Upper lobe of left lung (tissue), 6 donors: ENCODE data around the gene CPA3. TPM values are rescaled to one million over a fixed set of nuclear protein-coding genes. Genes with fewer than 3 reads are reported as not detected.

Source experiments
- ATAC-seq, 2 donors: fragments of 200-7000 bp; cut with Tn5 transposase; one replicate each; pipeline ENCODE4 v1.9.1; 2022; ENCODE audit warnings: mild to moderate bottlenecking in 2 of 2, moderate library complexity in 2 of 2; ENCODE audit not compliant: low FRiP score in 2 of 2
- DNase-seq, 2 donors: peaks; one replicate each; pipeline ENCODE4 v3.0.0-alpha.2; 2019 to 2020
- H3K27ac ChIP-seq, 4 donors: fragments of 200-600 bp; sonication (generic); one replicate each; pipeline ENCODE4 v1.5.1; 2016 to 2019
- H3K27me3 ChIP-seq, 4 donors: fragments of 200-600 bp; sonication (generic); one replicate each; pipeline ENCODE4 v1.5.1; 2017 to 2019
- H3K36me3 ChIP-seq, 4 donors: fragments of 200-600 bp; sonication (generic); one replicate each; pipeline ENCODE4 v1.5.1; 2016 to 2019
- H3K4me1 ChIP-seq, 4 donors: fragments of 200-600 bp; sonication (generic); one replicate each; pipeline ENCODE4 v1.5.1; 2018 to 2019
- H3K4me3 ChIP-seq, 4 donors: fragments of 200-600 bp; sonication (generic); one replicate each; pipeline ENCODE4 v1.5.1; 2017 to 2019; ENCODE audit warnings: mild to moderate bottlenecking in 2 of 4, moderate library complexity in 1 of 4
- H3K9me3 ChIP-seq, 4 donors: fragments of 200-600 bp; sonication (generic); one replicate each; pipeline ENCODE4 v1.5.1; 2018 to 2019
- CTCF ChIP-seq, 6 experiments: fragments of 450-650 bp in 4 of 6; fragments of 200-600 bp in 2 of 6; sonication (generic) in 2 of 6; IDR thresholded peaks; one replicate each; pipeline ENCODE4 v1.5.1; 2016 to 2019; ENCODE audit warnings: antibody characterized with exemption in 6 of 6
- EP300 ChIP-seq, 4 donors: sonication (generic); formaldehyde crosslinking; IDR thresholded peaks; one replicate each; pipeline ENCODE4 v1.5.1; 2017; ENCODE audit warnings: antibody characterized with exemption in 4 of 4, control low read depth in 2 of 4
- POLR2A ChIP-seq, 4 donors: fragments of 450-650 bp; IDR thresholded peaks; one replicate each; pipeline ENCODE4 v1.5.1; 2016 to 2017; ENCODE audit warnings: antibody characterized with exemption in 4 of 4, mild to moderate bottlenecking in 2 of 4
- POLR2AphosphoS5 ChIP-seq, 2 donors: sonication (generic); formaldehyde crosslinking; IDR thresholded peaks; one replicate each; pipeline ENCODE4 v1.5.1; 2017; ENCODE audit warnings: antibody characterized with exemption in 2 of 2
- WGBS, 2 donors: methylation state at CpG; one replicate each; pipeline ENCODE4 v1.1.5; 2017 to 2018; 5-methylcytosine and 5-hydroxymethylcytosine counted together
- total RNA-seq, 6 donors: library from RNA; depleted of rRNA in 4 of 6; stranded (reverse); fragments of >200 nt in 4 of 6; gene quantifications; one replicate each; pipeline versions ENCODE4 v1.1.0 to v1.2.1, GENCODE V29; 2016 to 2021
- donor health status: DM: no; HTN: no; CAD: no; lungs with moderate emphysema.
- donor health status: DM: no; HTN: yes; CAD: no; lungs with severe emphysema.

CPA3 gene
- total RNA-seq, 6 donors from 2014 or later: 3.4 to 63.2 (median 35.6) TPM

GRCh38 chr3:148853076-148853475, 12.0 kb upstream of the CPA3 start:
- TF ChIP-seq POLR2AphosphoS5 (IDR thresholded peaks at IDR 0.05): no peak
- no peak for TF ChIP-seq CTCF (IDR thresholded peaks at IDR 0.05)
- no peak for TF ChIP-seq POLR2A (IDR thresholded peaks at IDR 0.05)
- no peak for TF ChIP-seq EP300 (IDR thresholded peaks at IDR 0.05)
- DNase-seq (no peak), ATAC-seq (no peak)
- WGBS, 2 donors: 84 to 88% methylated on average over 2 of the region's 2 CpGs
- Histone ChIP-seq H3K4me1 (no peaks in the 10 kb centered on the region), H3K36me3 (no peaks in the 10 kb centered on the region), H3K27me3 (no peaks in the 10 kb centered on the region), H3K4me3 (no peak overlapping the region), H3K27ac (no peak overlapping the region), H3K9me3 (no peaks in the 10 kb centered on the region)

GRCh38 chr3:148854061-148854460, 11.0 kb upstream of the CPA3 start:
- ATAC-seq: no peak
- no peaks in the 10 kb centered on the region for H3K9me3 ChIP-seq

GRCh38 chr3:148856384-148856783, 8.7 kb upstream of the CPA3 start:
- H3K36me3 ChIP-seq: no peaks in the 10 kb centered on the region
- ATAC-seq (peak in 1 of 2 donors; percentile 29), DNase-seq (no peak)
- 88 to 94% methylated on average over 3 of the region's 3 CpGs for WGBS, 2 donors
- H3K9me3 ChIP-seq: no peaks in the 10 kb centered on the region
- no peaks in the 10 kb centered on the region for H3K27me3 ChIP-seq
- TF ChIP-seq POLR2AphosphoS5 (IDR thresholded peaks at IDR 0.05): no peak
- no peak for TF ChIP-seq CTCF (IDR thresholded peaks at IDR 0.05)
- no peak for TF ChIP-seq EP300 (IDR thresholded peaks at IDR 0.05)
- TF ChIP-seq POLR2A (IDR thresholded peaks at IDR 0.05): no peak
- no peak overlapping the region for H3K4me3 ChIP-seq
- no peak overlapping the region for H3K27ac ChIP-seq
- no peaks in the 10 kb centered on the region for H3K4me1 ChIP-seq

More at GRCh38 chr3:148854061-148854460, 11.0 kb upstream of the CPA3 start:
- no peak for TF ChIP-seq POLR2A (IDR thresholded peaks at IDR 0.05)
- TF ChIP-seq POLR2AphosphoS5 (IDR thresholded peaks at IDR 0.05): no peak
- no peak for TF ChIP-seq EP300 (IDR thresholded peaks at IDR 0.05)
- TF ChIP-seq CTCF (IDR thresholded peaks at IDR 0.05): no peak
- no peaks in the 10 kb centered on the region for H3K27me3 ChIP-seq
- DNase-seq: no peak
- no peaks in the 10 kb centered on the region for H3K36me3 ChIP-seq
- no peaks in the 10 kb centered on the region for H3K4me1 ChIP-seq
- H3K27ac ChIP-seq: no peak overlapping the region
- no peak overlapping the region for H3K4me3 ChIP-seq

- Histone ChIP-seq H3K4me1 (no peaks in the 10 kb centered on the region), H3K4me3 (no peak overlapping the region)
Observed at GRCh38 chr3:148857316-148857715, 7.8 kb upstream of the CPA3 start.

More at GRCh38 chr3:148857316-148857715, 7.8 kb upstream of the CPA3 start:
- no peaks in the 10 kb centered on the region for H3K36me3 ChIP-seq
- ATAC-seq (no peak), DNase-seq (no peak)
- TF ChIP-seq CTCF (IDR thresholded peaks at IDR 0.05) (no peak), POLR2AphosphoS5 (IDR thresholded peaks at IDR 0.05) (no peak), EP300 (IDR thresholded peaks at IDR 0.05) (no peak), POLR2A (IDR thresholded peaks at IDR 0.05) (no peak)
- H3K27me3 ChIP-seq: no peaks in the 10 kb centered on the region
- no peaks in the 10 kb centered on the region for H3K9me3 ChIP-seq
- H3K27ac ChIP-seq: no peak overlapping the region
- 64 to 82% methylated on average over 4 of the region's 4 CpGs for WGBS, 2 donors
